ENCODE data around the gene TSKU.

TSKU gene

DNA sequence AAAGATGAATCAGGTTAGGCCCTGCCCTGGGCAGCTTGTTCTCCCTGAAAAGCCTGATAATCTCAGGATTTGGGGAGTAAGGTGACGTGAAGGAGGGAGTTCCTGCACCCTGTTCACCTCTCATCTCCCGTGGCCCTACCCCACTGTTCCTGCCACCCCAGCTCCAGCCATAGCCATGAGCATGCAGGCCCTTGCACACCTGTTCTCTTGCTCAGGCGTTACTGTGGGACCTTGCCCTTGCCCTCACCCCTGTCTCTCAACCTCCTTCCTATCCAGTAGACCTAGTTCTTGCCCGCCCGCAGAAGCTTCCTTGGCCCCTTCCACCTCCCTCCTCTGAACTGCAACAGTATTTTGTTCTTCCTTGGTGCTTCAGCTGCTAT, 15.0 kb downstream of the TSKU start:
- Histone ChIP-seq H3K4me2 (no peak overlapping the region), H3K4me3 (IDR thresholded peaks at IDR 0.05; ENCODE audit: insufficient read depth, low read depth, low read length) (no peak overlapping the region), H3K9ac (no peak overlapping the region), H4K20me1 (ENCODE audit: insufficient read depth) (no peaks in the 10 kb centered on the region), H3K27me3 (ENCODE audit: insufficient read depth, low read depth) (no peaks in the 10 kb centered on the region), H2AFZ (ENCODE audit: low read depth) (no peak overlapping the region), H3K4me1 (ENCODE audit: low read depth, poor library complexity, severe bottlenecking) (peaks cover 3% of the 10 kb centered on the region), H3K79me2 (ENCODE audit: insufficient read depth, low read depth) (no peaks in the 10 kb centered on the region), H3K36me3 (ENCODE audit: insufficient read depth) (no peaks in the 10 kb centered on the region), H3K27ac (no peak overlapping the region)
- TF ChIP-seq CTCF (conservative IDR thresholded peaks at IDR 0.05; ENCODE audit: low read depth, low read length) = no peak

DNA sequence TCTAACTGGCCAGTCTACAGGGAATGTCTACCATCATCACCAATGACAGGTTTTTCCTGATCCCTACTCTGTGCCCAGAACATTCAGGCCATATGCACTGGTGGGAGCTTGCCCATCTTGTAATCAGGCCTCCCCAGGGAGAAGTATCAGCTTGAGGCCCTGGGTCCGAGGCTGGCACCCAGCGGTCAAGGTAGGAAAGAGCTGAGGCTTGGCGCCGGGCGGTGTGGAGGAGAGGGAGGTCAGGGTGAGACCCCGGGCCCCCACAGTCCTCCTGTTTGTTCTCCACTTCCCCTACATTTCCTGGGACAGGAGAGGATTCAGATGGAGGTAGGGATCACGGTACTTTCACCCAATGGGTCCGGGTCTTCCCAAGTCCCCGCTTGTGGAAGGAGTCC, 15.5 kb downstream of the TSKU start:
- Histone ChIP-seq H2AFZ (ENCODE audit: low read depth) (peak overlapping the region; percentile 55; the same call in 1 of the 2 replicates), H3K36me3 (ENCODE audit: insufficient read depth) (no peaks in the 10 kb centered on the region), H3K4me2 (peak overlapping the region; percentile 61; the same call in 1 of the 2 replicates), H3K4me3 (IDR thresholded peaks at IDR 0.05; ENCODE audit: insufficient read depth, low read depth, low read length) (no peak overlapping the region), H3K27me3 (ENCODE audit: insufficient read depth, low read depth) (no peaks in the 10 kb centered on the region), H3K9ac (no peak overlapping the region), H3K4me1 (ENCODE audit: low read depth, poor library complexity, severe bottlenecking) (peaks cover 3% of the 10 kb centered on the region), H3K79me2 (ENCODE audit: insufficient read depth, low read depth) (no peaks in the 10 kb centered on the region), H4K20me1 (ENCODE audit: insufficient read depth) (no peaks in the 10 kb centered on the region), H3K27ac (no peak overlapping the region)
- no peak for TF ChIP-seq CTCF (conservative IDR thresholded peaks at IDR 0.05; ENCODE audit: low read depth, low read length)

- H3K4me2 ChIP-seq = peak overlapping the region; percentile 61
- peak overlapping the region; percentile 55; the same call in 1 of the 2 replicates for H2AFZ ChIP-seq (ENCODE audit: low read depth)
- TF ChIP-seq CTCF (conservative IDR thresholded peaks at IDR 0.05; ENCODE audit: low read depth, low read length) = peak; percentile 74
- H3K4me3 ChIP-seq (IDR thresholded peaks at IDR 0.05; ENCODE audit: insufficient read depth, low read depth, low read length) = no peak overlapping the region
- no peaks in the 10 kb centered on the region for H3K79me2 ChIP-seq (ENCODE audit: insufficient read depth, low read depth)
- no peaks in the 10 kb centered on the region for H3K27me3 ChIP-seq (ENCODE audit: insufficient read depth, low read depth)
- no peaks in the 10 kb centered on the region for H4K20me1 ChIP-seq (ENCODE audit: insufficient read depth)
- no peak overlapping the region for H3K27ac ChIP-seq
- H3K9ac ChIP-seq = no peak overlapping the region
- no peaks in the 10 kb centered on the region for H3K36me3 ChIP-seq (ENCODE audit: insufficient read depth)
- peaks cover 3% of the 10 kb centered on the region for H3K4me1 ChIP-seq (ENCODE audit: low read depth, poor library complexity, severe bottlenecking)
These were observed 16.1 kb downstream of the TSKU start for GRCh38 chr11:76799066-76799804.

- no peak for TF ChIP-seq CTCF (conservative IDR thresholded peaks at IDR 0.05; ENCODE audit: low read depth, low read length)
- H3K27ac ChIP-seq = no peak overlapping the region
- H4K20me1 ChIP-seq (ENCODE audit: insufficient read depth) = no peaks in the 10 kb centered on the region
- H3K4me1 ChIP-seq (ENCODE audit: low read depth, poor library complexity, severe bottlenecking) = peaks cover 3% of the 10 kb centered on the region
- no peaks in the 10 kb centered on the region for H3K36me3 ChIP-seq (ENCODE audit: insufficient read depth)
- no peak overlapping the region for H3K9ac ChIP-seq
- no peaks in the 10 kb centered on the region for H3K27me3 ChIP-seq (ENCODE audit: insufficient read depth, low read depth)
- no peak overlapping the region for H3K4me3 ChIP-seq (IDR thresholded peaks at IDR 0.05; ENCODE audit: insufficient read depth, low read depth, low read length)
- no peak overlapping the region for H2AFZ ChIP-seq (ENCODE audit: low read depth)
- no peak overlapping the region for H3K4me2 ChIP-seq
- no peaks in the 10 kb centered on the region for H3K79me2 ChIP-seq (ENCODE audit: insufficient read depth, low read depth)
These were observed 17.5 kb downstream of the TSKU start for GRCh38 chr11:76800466-76801200.

All from KMS-11 (cell line).